ENCODE results near the gene SCNN1A. TPM values are rescaled to one million over a fixed set of nuclear protein-coding genes. Genes with fewer than 3 reads are reported as not detected.

Gene SCNN1A
- total and polyA plus RNA-seq, 4 donors = 86.6 to 312 (median 125) TPM

- Histone ChIP-seq H3K27ac (ENCODE audit: low read depth in 1 of 2, low read length in 1 of 2) (peak overlapping the region; percentile 97 to 99), H3K4me3 (peak overlapping the region; percentile 98), H3K36me3 (ENCODE audit: control insufficient read depth in 4 of 4, insufficient read depth in 4 of 4, low read length in 4 of 4) (peaks cover 0 to 12% (median 0%) of the 10 kb centered on the region in 4 donors), H3K9me3 (ENCODE audit: control insufficient read depth in 4 of 4, insufficient read depth in 3 of 4, low read length in 3 of 4) (no peaks in the 10 kb centered on the region), H3K4me1 (ENCODE audit: control insufficient read depth in 5 of 5, insufficient read depth in 5 of 5, low read length in 5 of 5) (peaks cover 20 to 50% (median 32%) of the 10 kb centered on the region in 5 donors), H3K9ac (ENCODE audit: insufficient read depth in 1 of 2, low read length in 2 of 2) (peak overlapping the region; percentile 47 to 77), H3K27me3 (ENCODE audit: control insufficient read depth in 3 of 3, insufficient read depth in 3 of 3, low read length in 2 of 3) (no peaks in the 10 kb centered on the region)
- TF ChIP-seq CTCF (IDR thresholded peaks at IDR 0.05; ENCODE audit: control extremely low read depth, extremely low read depth) = no peak
- WGBS, 2 donors = 34 to 36% methylated on average over 7 of the region's 7 CpGs
- ATAC-seq (ENCODE audit: insufficient read depth, low FRiP score) (no peak), DNase-seq (no peak)
Measured at GRCh38 chr12:6342140-6342889, 33.0 kb downstream of the SCNN1A start.

GRCh38 chr12:6341417-6342139 is 33.8 kb downstream of the SCNN1A start, which contains the start of gene TNFRSF1A:
Gene TNFRSF1A (minus strand): TSS chr12:6342076. CDS start chr12:6341814, 262 bp downstream.
- TF ChIP-seq CTCF (IDR thresholded peaks at IDR 0.05; ENCODE audit: control extremely low read depth, extremely low read depth) = no peak
- WGBS, 2 donors = 0% methylated on average over 19 to 21 of the region's 21 CpGs
- Histone ChIP-seq H3K4me1 (ENCODE audit: control insufficient read depth in 5 of 5, insufficient read depth in 5 of 5, low read length in 5 of 5) (peaks cover 20 to 54% (median 37%) of the 10 kb centered on the region in 5 donors), H3K36me3 (ENCODE audit: control insufficient read depth in 4 of 4, insufficient read depth in 4 of 4, low read length in 4 of 4) (peaks cover 0 to 12% (median 0%) of the 10 kb centered on the region in 4 donors), H3K27ac (ENCODE audit: low read depth in 1 of 2, low read length in 1 of 2) (peak within 1 kb of the TSS; percentile 97 to 99), H3K4me3 (peak within 1 kb of the TSS; percentile 98), H3K9ac (ENCODE audit: insufficient read depth in 1 of 2, low read length in 2 of 2) (peak within 1 kb of the TSS; percentile 80 to 91), H3K27me3 (ENCODE audit: control insufficient read depth in 3 of 3, insufficient read depth in 3 of 3, low read length in 2 of 3) (no peaks in the 10 kb centered on the region), H3K9me3 (ENCODE audit: control insufficient read depth in 4 of 4, insufficient read depth in 3 of 4, low read length in 3 of 4) (no peaks in the 10 kb centered on the region)
- ATAC-seq (ENCODE audit: insufficient read depth, low FRiP score) (peak; percentile 61), DNase-seq (peak; percentile 83 to 95 (median 92))

- WGBS, 2 donors = 0 to 1% methylated on average over 15 of the region's 15 CpGs
- Histone ChIP-seq H3K4me1 (ENCODE audit: control insufficient read depth in 5 of 5, insufficient read depth in 5 of 5, low read length in 5 of 5) (peaks cover 20 to 56% (median 40%) of the 10 kb centered on the region in 5 donors), H3K36me3 (ENCODE audit: control insufficient read depth in 4 of 4, insufficient read depth in 4 of 4, low read length in 4 of 4) (peaks cover 0 to 12% (median 0%) of the 10 kb centered on the region in 4 donors), H3K9ac (ENCODE audit: insufficient read depth in 1 of 2, low read length in 2 of 2) (peak overlapping the region; percentile 80 to 91), H3K4me3 (peak overlapping the region; percentile 98), H3K9me3 (ENCODE audit: control insufficient read depth in 4 of 4, insufficient read depth in 3 of 4, low read length in 3 of 4) (no peaks in the 10 kb centered on the region), H3K27me3 (ENCODE audit: control insufficient read depth in 3 of 3, insufficient read depth in 3 of 3, low read length in 2 of 3) (no peaks in the 10 kb centered on the region), H3K27ac (ENCODE audit: low read depth in 1 of 2, low read length in 1 of 2) (peak overlapping the region; percentile 97 to 99)
- TF ChIP-seq CTCF (IDR thresholded peaks at IDR 0.05; ENCODE audit: control extremely low read depth, extremely low read depth) = no peak
- DNase-seq = no peak
- no peak for ATAC-seq (ENCODE audit: insufficient read depth, low FRiP score)
Measured at GRCh38 chr12:6340745-6341416, 34.5 kb downstream of the SCNN1A start.

Measured in lung (tissue), 12 donors.